ENCODE results near the gene MMUT.
"Not testable (repeated sequence)": the region's sequence is repeated elsewhere in the genome, so short reads cannot be mapped to it uniquely, and the experiment has no call there.

The MMUT gene

GRCh38 chr6:49462927-49463611 lies at the start of gene MMUT, which contains the start of gene CENPQ:
Gene MMUT, minus strand, starts transcription at chr6:49463253. Its CDS starts 3,787 bp downstream, at chr6:49459466.
Gene CENPQ, plus strand, starts transcription at chr6:49463370. Its CDS starts 6,807 bp downstream, at chr6:49470177.
- DNase-seq: peak; percentile 97

GRCh38 chr6:49509342-49509741 lies 46.3 kb upstream of the MMUT start:
- no peak for DNase-seq

GRCh38 chr6:49506569-49507111 lies 43.6 kb upstream of the MMUT start:
- DNase-seq: no peak

- no peak for DNase-seq
Observed at GRCh38 chr6:49504666-49505065, 41.6 kb upstream of the MMUT start.

GRCh38 chr6:49499623-49500022 lies 36.6 kb upstream of the MMUT start, which contains the start of gene GLYATL3:
Gene GLYATL3, plus strand, starts transcription at chr6:49499923. Its CDS starts 12,068 bp downstream, at chr6:49511991.
- peak; percentile 15 for DNase-seq

- no peak for DNase-seq
Observed at GRCh38 chr6:49499126-49499525, 36.1 kb upstream of the MMUT start.

- peak; percentile 90 for DNase-seq
Observed at GRCh38 chr6:49497304-49497703, 34.3 kb upstream of the MMUT start.

- DNase-seq: no peak
Observed at GRCh38 chr6:49490633-49491032, 27.6 kb upstream of the MMUT start.

GRCh38 chr6:49483380-49483779 lies 20.3 kb upstream of the MMUT start:
- not testable (repeated sequence) for DNase-seq

- DNase-seq: not testable (repeated sequence)
Observed at GRCh38 chr6:49481846-49482245, 18.8 kb upstream of the MMUT start.

- no peak for DNase-seq
Observed at GRCh38 chr6:49479308-49479970, 16.4 kb upstream of the MMUT start.

GRCh38 chr6:49476564-49476963 lies 13.5 kb upstream of the MMUT start:
- not testable (repeated sequence) for DNase-seq

GRCh38 chr6:49468042-49468441 lies 5.0 kb upstream of the MMUT start:
- no peak for DNase-seq

- DNase-seq: no peak
Observed at GRCh38 chr6:49464691-49465090, 1.6 kb upstream of the MMUT start.

GRCh38 chr6:49463612-49463967 lies 537 bp upstream of the MMUT start:
- no peak for DNase-seq

GRCh38 chr6:49462599-49462926 lies 490 bp downstream of the MMUT start:
- no peak for DNase-seq

- DNase-seq: no peak
Observed at GRCh38 chr6:49462071-49462470, 982 bp downstream of the MMUT start.

GRCh38 chr6:49457771-49458170 lies 5.3 kb downstream of the MMUT start:
- no peak for DNase-seq

- no peak for DNase-seq
Observed at GRCh38 chr6:49454787-49455709, 8.0 kb downstream of the MMUT start.

- DNase-seq: no peak
Observed at GRCh38 chr6:49453221-49453620, 9.8 kb downstream of the MMUT start.

GRCh38 chr6:49430866-49431265 lies 32.2 kb downstream of the MMUT start:
- no peak for DNase-seq

- DNase-seq: no peak
Observed at GRCh38 chr6:49430187-49430586, 32.9 kb downstream of the MMUT start.

- peak; percentile 56 for DNase-seq
Observed at GRCh38 chr6:49423817-49424216, 39.2 kb downstream of the MMUT start.
